ENCODE measurements around the gene USP53.

GRCh38 chr4:119204916-119205315 is 7.6 kb upstream of the USP53 start:
- TF ChIP-seq CTCF (IDR thresholded peaks at IDR 0.05) = no peak
- TF ChIP-seq POLR2A (IDR thresholded peaks at IDR 0.05) = no peak

Measured in testis (tissue), 2 donors.